Brain pericyte (primary cell): ENCODE measurements around the gene ZDHHC11B.

Experiments
- DNase-seq: peaks from one replicate; pipeline ENCODE4 v3.0.0-alpha.2; 2012; ENCODE audit warnings: low read depth, low spot score

The ZDHHC11B gene

GRCh38 chr5:661891-662750 is 122.4 kb downstream of the ZDHHC11B start:
- no peak for DNase-seq

- no peak for DNase-seq
Measured at GRCh38 chr5:660491-661030, 124.0 kb downstream of the ZDHHC11B start.
